ENCODE data around the gene PRKCSH.

GRCh38 chr19:11495481-11495880 is 60.0 kb downstream of the PRKCSH start:
- no peak for TF ChIP-seq GATA1 (IDR thresholded peaks at IDR 0.05; ENCODE audit: low read depth, low read length)
- TF ChIP-seq POLR2A (IDR thresholded peaks at IDR 0.05; ENCODE audit: low read length): no peak

Measured in erythroblast (primary cell).